K562 (cell line): ENCODE results near the gene ZMYND8. TPM values are rescaled to one million over a fixed set of nuclear protein-coding genes. Genes with fewer than 3 reads are reported as not detected.

Experiments
- ATAC-seq: fragments of 200-7000 bp; cut with Tn5 transposase; 3 replicates; pipeline ENCODE4 v1.9.1; 2020; ENCODE audit warnings: moderate library complexity
- BruUV-seq: library from RNA; stranded (reverse); fragments of 400-500 nt; replicated peaks from 2 replicates; lab custom pipeline; 2021; lab: Mats Ljungman, UMichigan
- CTCF ChIA-PET: fragments of 300-600 bp; formaldehyde crosslinking; extraction: SDS; loops from one replicate; lab custom pipeline; 2021; ENCODE audit warnings: low intra/inter-chr PET ratio; lab: Yijun Ruan, JAX
- POLR2A ChIA-PET: fragments of 300-600, 350-650 bp; sonication (Branson Sonifier 250); formaldehyde crosslinking; extraction: SDS; loops from one replicate; lab custom pipeline; 2021; ENCODE audit warnings: antibody characterized with exemption, inconsistent platforms; lab: Yijun Ruan, JAX
- DNase-seq, 4 experiments: peaks; one replicate each; pipeline versions ENCODE4 v3.0.0 to v3.0.0-alpha.2; 2011 to 2018; ENCODE audit warnings: low spot score in 3 of 4, mixed read lengths in 3 of 4; ENCODE audit errors: extremely low read depth in 1 of 4
- FAIRE-seq: peaks from 2 replicates; lab custom pipeline; 2011; peaks lifted over from hg19 to GRCh38; lab: Jason Lieb, UNC
- H2AFZ ChIP-seq: 2 replicates; pipeline ENCODE4 v1.6.0; 2011; ENCODE audit warnings: low read depth, low read length, control low read depth, inconsistent platforms
- H3K27ac ChIP-seq: fragments of 200-600 bp; 3 replicates; pipeline ENCODE4 v1.8.0; 2011; ENCODE audit warnings: low read depth, mild to moderate bottlenecking, control low read depth, inconsistent platforms, low read length, moderate library complexity, mixed read lengths; ENCODE audit errors: extremely low read depth
- H3K27me3 ChIP-seq, 2 experiments: fragments of 300-600 bp in 1 of 2; 2 replicates in 1 of 2; 3 replicates in 1 of 2; pipeline versions ENCODE4 v1.6.0 to v1.8.0; 2011; ENCODE audit warnings: inconsistent platforms in 2 of 2, low read length in 2 of 2, mild to moderate bottlenecking in 1 of 2, mixed read lengths in 1 of 2, moderate library complexity in 1 of 2; ENCODE audit not compliant: control insufficient read depth in 2 of 2, insufficient read depth in 2 of 2
- H3K36me3 ChIP-seq: fragments of 300-600 bp; 3 replicates; pipeline ENCODE4 v1.8.0; 2011; ENCODE audit warnings: mild to moderate bottlenecking, low read length, inconsistent platforms; ENCODE audit not compliant: control insufficient read depth, insufficient read depth
- H3K4me1 ChIP-seq, 2 experiments: fragments of 200-600 bp in 1 of 2; replicated peaks in 1 of 2; 2 replicates in 1 of 2; 3 replicates in 1 of 2; pipeline versions ENCODE4 v1.5.1 to v1.8.0; 2011; ENCODE audit warnings: inconsistent platforms in 2 of 2, low read length in 2 of 2, mild to moderate bottlenecking in 1 of 2, mixed read lengths in 1 of 2, moderate library complexity in 1 of 2; ENCODE audit not compliant: control insufficient read depth in 2 of 2, insufficient read depth in 2 of 2
- H3K4me2 ChIP-seq: 2 replicates; pipeline ENCODE4 v1.6.1; 2011; ENCODE audit warnings: low read length, control low read depth, inconsistent platforms, mixed read lengths; ENCODE audit not compliant: insufficient read depth
- H3K4me3 ChIP-seq: fragments of 200-600 bp; sonication (generic), shearing (Covaris generic); 2 replicates; pipeline ENCODE4 v1.5.1; 2016; ENCODE audit warnings: control low read depth, inconsistent platforms
- H3K79me2 ChIP-seq: fragments of 200-600 bp; 3 replicates; pipeline ENCODE4 v1.8.0; 2011; ENCODE audit warnings: low read length, inconsistent platforms; ENCODE audit not compliant: control insufficient read depth, insufficient read depth
- H3K9ac ChIP-seq, 2 experiments: 2 replicates each; pipeline versions ENCODE4 v1.6.0 to v1.6.1; 2011; ENCODE audit warnings: low read depth in 2 of 2, low read length in 2 of 2, control low read depth in 1 of 2, inconsistent platforms in 1 of 2, mild to moderate bottlenecking in 1 of 2, mixed read lengths in 1 of 2; ENCODE audit not compliant: insufficient read depth in 1 of 2
- H3K9me1 ChIP-seq: one replicate; pipeline ENCODE4 v1.6.0; 2011; ENCODE audit warnings: inconsistent platforms, mild to moderate bottlenecking, low read length, moderate library complexity; ENCODE audit not compliant: control insufficient read depth, insufficient read depth
- H3K9me3 ChIP-seq: replicated peaks from 2 replicates; pipeline ENCODE4 v1.5.1; 2011; ENCODE audit warnings: low read depth, low read length, inconsistent platforms; ENCODE audit not compliant: control insufficient read depth, insufficient read depth
- H4K20me1 ChIP-seq: replicated peaks from 2 replicates; pipeline ENCODE4 v1.6.1; 2011; ENCODE audit warnings: low read length, inconsistent platforms, mixed read lengths; ENCODE audit not compliant: control insufficient read depth, insufficient read depth
- ETS1 ChIP-seq: conservative IDR thresholded peaks from 2 replicates; pipeline ENCODE4 v1.6.1; 2011; ENCODE audit warnings: low read depth, mild to moderate bottlenecking, low read length; ENCODE audit not compliant: control insufficient read depth
- GTF2F1 ChIP-seq: IDR thresholded peaks from 2 replicates; pipeline ENCODE4 v1.6.1; 2011; ENCODE audit warnings: low read depth, low read length, improper control_type of control experiment
- HNRNPK ChIP-seq: fragments of 200-400 bp; formaldehyde crosslinking; IDR thresholded peaks from one replicate; pipeline ENCODE4 v1.6.1; 2018; ENCODE audit warnings: mild to moderate bottlenecking, low read depth, low read length; ENCODE audit not compliant: poor library complexity, severe bottlenecking
- KLF16 ChIP-seq: IDR thresholded peaks from 2 replicates; pipeline ENCODE4 v1.6.1; 2016; ENCODE audit warnings: antibody characterized with exemption
- MLLT1 ChIP-seq, 2 experiments: fragments of 450-650 bp; IDR thresholded peaks; 2 replicates each; pipeline ENCODE4 v1.6.1; 2016
- SUPT5H ChIP-seq: fragments of 450-650 bp; IDR thresholded peaks from 2 replicates; pipeline ENCODE4 v1.6.1; 2016
- TBP ChIP-seq: optimal IDR thresholded peaks from 2 replicates; pipeline ENCODE3; 2011; ENCODE audit warnings: low read depth, low read length, improper control_type of control experiment
- VEZF1 ChIP-seq: fragments of 200-800 bp; sonication (Bioruptor generic); IDR thresholded peaks from 2 replicates; pipeline ENCODE4 v1.6.1; 2017; ENCODE audit warnings: missing genetic modification characterization, missing compliant biosample characterization
- ZBTB11 ChIP-seq, 3 experiments: fragments of 200-800 bp in 1 of 3; fragments of 250-450 bp in 1 of 3; fragments of 450-650 bp in 1 of 3; sonication (Bioruptor Pico) in 1 of 3; sonication (Bioruptor generic) in 1 of 3; formaldehyde crosslinking in 1 of 3; IDR thresholded peaks; 2 replicates each; pipeline versions ENCODE4 v1.6.1 to v1.8.0; 2016 to 2022; ENCODE audit warnings: mild to moderate bottlenecking in 2 of 3, missing genetic modification characterization in 2 of 3, missing compliant biosample characterization in 1 of 3, moderate library complexity in 1 of 3
- WGBS: fragments of 100-300 bp; shearing (Covaris generic); methylation state at CpG from one replicate; pipeline ENCODE4 v1.1.6; 2016; ENCODE audit warnings: low coverage, mixed read lengths; ENCODE audit not compliant: insufficient coverage; ENCODE audit errors: missing lambda C conversion rate; 5-methylcytosine and 5-hydroxymethylcytosine counted together
- in situ Hi-C: fragments of 300-500 bp; cut with MboI; formaldehyde crosslinking; loops from 4 replicates; pipeline ENCODE4 v1.15.0; 2018; ENCODE audit warnings: inconsistent platforms, mixed read lengths
- intact Hi-C: fragments of 100-400 bp; cut with micrococcal nuclease; formaldehyde crosslinking; loops from 2 replicates; pipeline ENCODE4 v1.14.2; 2022
- polyA plus RNA-seq, 8 experiments: library from polyadenylated mRNA; depleted of rRNA in 4 of 8; stranded (reverse) in 5 of 8; unstranded in 3 of 8; fragments of >200 nt; fragmentation: Nextera tagmentation in 2 of 8; fragmentation: Illumina TruSeq in 1 of 8; extraction: Ambion mirVana in 2 of 8; extraction: Trizol in 1 of 8; gene quantifications; 2 replicates each; pipeline versions ENCODE4 v1.2.1 to v1.2.3, GENCODE V29; 2011 to 2014; ENCODE audit warnings: inconsistent platforms in 1 of 8, missing spikeins in 1 of 8
- total RNA-seq, 7 experiments: library from RNA; depleted of rRNA in 6 of 7; stranded (reverse); fragments of >200 nt in 6 of 7; fragmentation: Illumina TruSeq in 2 of 7; extraction: Trizol in 2 of 7; gene quantifications; 2 replicates each; pipeline versions ENCODE4 v1.2.1 to v1.2.3, GENCODE V29; 2011 to 2021; ENCODE audit warnings: low replicate concordance in 1 of 7

ZMYND8 gene
- total and polyA plus RNA-seq, 9 of the 15 experiments (the other 6 are each of a cell fraction or from before 2014, with no cell fraction given) = 31.8 to 148 (median 71.9) TPM

GRCh38 chr20:47233333-47234188 is 122.9 kb downstream of the ZMYND8 start:
- intact Hi-C loops = no loop called here
- Histone ChIP-seq H3K9me3 (no peaks in the 10 kb centered on the region), H3K79me2 (peaks cover 68% of the 10 kb centered on the region), H3K27me3 (no peaks in the 10 kb centered on the region), H4K20me1 (peaks cover 10% of the 10 kb centered on the region; the same call in 1 of the 2 replicates), H3K4me2 (no peak overlapping the region), H3K36me3 (peaks cover 99% of the 10 kb centered on the region), H3K9me1 (no peaks in the 10 kb centered on the region), H2AFZ (no peak overlapping the region), H3K4me1 (no peaks in the 10 kb centered on the region), H3K27ac (no peak overlapping the region), H3K4me3 (no peak overlapping the region), H3K9ac (no peak overlapping the region)
- in situ Hi-C loops = no loop called here
- DNase-seq (no peak), FAIRE-seq (no peak), ATAC-seq (no peak)
- ChIA-PET CTCF (no interaction called here), POLR2A (interaction anchor here (1.5 kb wide), 1 partner anchor 24 kb away, joined by 3 read pairs; no protein-coding TSS in a partner anchor)
- WGBS = 91% methylated on average over 8 of the region's 9 CpGs
- BruUV-seq = no TSS peak
- TF ChIP-seq GTF2F1 (no peak), ZBTB11 (CRISPR knock-in tag; IDR thresholded peaks at IDR 0.05) (peak in 1 of 3 experiments; percentile 79; a peak in 2 of 6 replicates), KLF16 (no peak), MLLT1 (IDR thresholded peaks at IDR 0.05) (no peak), HNRNPK (no peak), TBP (no peak), SUPT5H (peak; percentile 46), ETS1 (no peak), VEZF1 (no peak)
